GM12864 (cell line): ENCODE measurements around the gene TINAGL1.
A peak's percentile ranks its signal among the peaks of the same experiment; 100 is the strongest.

Experiments used
- DNase-seq: peaks from one replicate; pipeline ENCODE4 v3.0.0-alpha.2; 2011; ENCODE audit warnings: low read depth
- H3K4me3 ChIP-seq: 2 replicates; pipeline ENCODE4 v1.5.1; 2011; ENCODE audit warnings: mild to moderate bottlenecking, low read depth, low read length, control low read depth
- CTCF ChIP-seq: IDR thresholded peaks from 2 replicates; pipeline ENCODE4 v1.5.1; 2011; ENCODE audit warnings: low read depth, mild to moderate bottlenecking, moderate library complexity, low read length, control low read depth, inconsistent platforms; ENCODE audit errors: missing control alignments

Gene TINAGL1

GRCh38 chr1:31598980-31599379 lies 22.7 kb downstream of the TINAGL1 start:
- no peak for TF ChIP-seq CTCF
- H3K4me3 ChIP-seq, result no peak overlapping the region
- no peak for DNase-seq

GRCh38 chr1:31600641-31601040 lies 24.3 kb downstream of the TINAGL1 start:
- no peak for DNase-seq
- no peak overlapping the region for H3K4me3 ChIP-seq
- no peak for TF ChIP-seq CTCF

GRCh38 chr1:31602081-31602480 lies 25.8 kb downstream of the TINAGL1 start:
- no peak overlapping the region for H3K4me3 ChIP-seq
- no peak for DNase-seq
- no peak for TF ChIP-seq CTCF

GRCh38 chr1:31605908-31606427 lies 29.7 kb downstream of the TINAGL1 start:
- H3K4me3 ChIP-seq, result no peak overlapping the region
- DNase-seq, result peak; percentile 93
- TF ChIP-seq CTCF, result no peak

GRCh38 chr1:31607360-31607759 lies 31.0 kb downstream of the TINAGL1 start:
- no peak for DNase-seq
- TF ChIP-seq CTCF, result no peak
- no peak overlapping the region for H3K4me3 ChIP-seq

- no peak for DNase-seq
These were observed 33.3 kb downstream of the TINAGL1 start for GRCh38 chr1:31609514-31610118.

More at GRCh38 chr1:31609514-31610118, 33.3 kb downstream of the TINAGL1 start:
- no peak for TF ChIP-seq CTCF
- no peak overlapping the region for H3K4me3 ChIP-seq
